Activated B cell treated with CpG ODN at 0.5 μM for 24 hours (primary cell): ENCODE data around the gene ILF3. TPM values are rescaled to one million over a fixed set of nuclear protein-coding genes. Genes with fewer than 3 reads are reported as not detected.

ENCODE experiments used
- ATAC-seq: fragments of 200-7000 bp; cut with Tn5 transposase; one replicate; pipeline ENCODE4 v1.10.0; 2021; ENCODE audit warnings: low read depth, mild to moderate bottlenecking, moderate library complexity
- CTCF ChIA-PET: fragments of 350-600 bp; sonication (Branson Sonifier 250); formaldehyde crosslinking; loops from one replicate; lab custom pipeline; 2021; ENCODE audit warnings: antibody characterized with exemption; lab: Charles Lee
- POLR2A ChIA-PET: fragments of 350-600 bp; sonication (Branson Sonifier 250); formaldehyde crosslinking; loops from one replicate; lab custom pipeline; 2021; ENCODE audit warnings: antibody characterized with exemption; lab: Charles Lee
- DNase-seq: peaks from one replicate; pipeline ENCODE4 v3.0.0; 2022
- H3K27ac Mint-ChIP-seq: one replicate; pipeline ENCODE4 v1.8.0; 2020; ENCODE audit warnings: mixed read lengths
- H3K27me3 Mint-ChIP-seq: one replicate; pipeline ENCODE4 v1.8.0; 2021; ENCODE audit warnings: mixed read lengths
- H3K36me3 Mint-ChIP-seq: one replicate; pipeline ENCODE4 v1.8.0; 2021; ENCODE audit warnings: low read depth, mixed read lengths
- H3K4me1 Mint-ChIP-seq: one replicate; pipeline ENCODE4 v1.8.0; 2021; ENCODE audit warnings: mixed read lengths
- H3K4me3 Mint-ChIP-seq: one replicate; pipeline ENCODE4 v1.8.0; 2020; ENCODE audit warnings: mild to moderate bottlenecking, mixed read lengths
- H3K9me3 Mint-ChIP-seq: one replicate; pipeline ENCODE4 v1.8.0; 2020; ENCODE audit warnings: mixed read lengths
- intact Hi-C: fragments of 100-400 bp; cut with micrococcal nuclease; formaldehyde crosslinking; loops from one replicate; pipeline ENCODE4 v1.15.1; 2024
- total RNA-seq: library from RNA; stranded (reverse); gene quantifications from 2 replicates; pipeline ENCODE4 v1.2.3, GENCODE V29; 2022
- TF ChIP-seq, protein P1 (sequence below): fragments of 200-600 bp; IDR thresholded peaks from one replicate; pipeline ENCODE4 v1.8.0; 2022; ENCODE audit warnings: antibody characterized with exemption, mild to moderate bottlenecking

ILF3 gene
- total RNA-seq, 1 donor from 2014 or later = 399 TPM

DNA sequence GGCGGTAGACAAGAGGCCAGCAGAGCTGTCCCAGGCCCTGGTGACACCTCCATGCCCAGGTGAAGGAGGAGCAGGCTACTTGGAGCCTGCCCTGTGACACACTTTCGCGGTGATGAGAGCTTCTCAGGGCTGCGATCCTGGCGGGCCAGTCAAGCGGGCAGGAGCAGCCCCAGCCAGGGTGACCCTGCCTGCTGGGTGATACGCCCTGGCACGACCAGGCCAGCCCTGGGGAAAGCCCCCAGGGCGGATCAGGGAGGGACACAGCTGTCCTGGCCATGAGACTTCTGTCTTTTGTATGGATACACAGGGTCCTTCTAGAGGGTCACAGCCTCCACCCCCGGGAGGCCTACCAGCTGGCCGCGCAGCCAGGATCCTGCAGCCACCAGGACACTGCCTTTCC lies 76.8 kb downstream of the ILF3 start:
- ChIA-PET CTCF (interaction anchor here (0.8 to 2.0 kb wide), 3 partner anchors 13 to 133 kb away, joined by 3 to 11 read pairs (median 5); partner anchors contain the start of gene DNM2), POLR2A (interaction anchor here (0.5 to 1.7 kb wide), 12 partner anchors 27 to 1318 kb away, joined by 3 to 9 read pairs (median 6); partner anchors contain the start of gene TMED1)
- TF ChIP-seq, protein P1, sequence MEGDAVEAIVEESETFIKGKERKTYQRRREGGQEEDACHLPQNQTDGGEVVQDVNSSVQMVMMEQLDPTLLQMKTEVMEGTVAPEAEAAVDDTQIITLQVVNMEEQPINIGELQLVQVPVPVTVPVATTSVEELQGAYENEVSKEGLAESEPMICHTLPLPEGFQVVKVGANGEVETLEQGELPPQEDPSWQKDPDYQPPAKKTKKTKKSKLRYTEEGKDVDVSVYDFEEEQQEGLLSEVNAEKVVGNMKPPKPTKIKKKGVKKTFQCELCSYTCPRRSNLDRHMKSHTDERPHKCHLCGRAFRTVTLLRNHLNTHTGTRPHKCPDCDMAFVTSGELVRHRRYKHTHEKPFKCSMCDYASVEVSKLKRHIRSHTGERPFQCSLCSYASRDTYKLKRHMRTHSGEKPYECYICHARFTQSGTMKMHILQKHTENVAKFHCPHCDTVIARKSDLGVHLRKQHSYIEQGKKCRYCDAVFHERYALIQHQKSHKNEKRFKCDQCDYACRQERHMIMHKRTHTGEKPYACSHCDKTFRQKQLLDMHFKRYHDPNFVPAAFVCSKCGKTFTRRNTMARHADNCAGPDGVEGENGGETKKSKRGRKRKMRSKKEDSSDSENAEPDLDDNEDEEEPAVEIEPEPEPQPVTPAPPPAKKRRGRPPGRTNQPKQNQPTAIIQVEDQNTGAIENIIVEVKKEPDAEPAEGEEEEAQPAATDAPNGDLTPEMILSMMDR = no peak
- Mint-ChIP-seq H3K4me1 (peaks cover 65% of the 10 kb centered on the region), H3K27ac (peak overlapping the region; percentile 91), H3K36me3 (peaks cover 20% of the 10 kb centered on the region), H3K9me3 (no peaks in the 10 kb centered on the region), H3K27me3 (no peaks in the 10 kb centered on the region), H3K4me3 (peak overlapping the region; percentile 24)
- intact Hi-C loops = loop anchor here (1.0 to 2.0 kb wide), 4 partner anchors 8 to 46 kb away; no protein-coding TSS in a partner anchor
- DNase-seq (no peak), ATAC-seq (peak; percentile 20)

DNA sequence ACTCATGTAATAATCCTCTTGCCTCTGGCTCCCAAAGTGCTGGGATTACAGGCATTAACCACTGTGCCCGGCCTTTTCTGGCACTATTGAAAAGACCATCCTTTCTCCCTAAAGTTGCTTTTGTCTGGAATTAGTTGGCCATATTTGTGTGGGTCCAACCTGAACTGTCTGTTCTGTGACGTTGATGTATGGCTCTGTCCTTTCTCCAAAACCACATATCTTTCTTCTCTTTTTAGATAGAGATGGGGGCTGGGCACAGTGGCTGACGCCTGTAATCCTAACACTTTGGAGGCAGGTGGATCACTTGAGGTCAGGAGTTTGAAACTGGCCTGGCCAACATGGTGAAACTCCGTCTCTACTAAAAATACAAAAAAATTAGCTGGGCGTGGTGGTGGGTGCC lies 81.6 kb downstream of the ILF3 start:
- Mint-ChIP-seq H3K4me1 (peaks cover 70% of the 10 kb centered on the region), H3K9me3 (no peaks in the 10 kb centered on the region), H3K27me3 (no peaks in the 10 kb centered on the region), H3K36me3 (peaks cover 2% of the 10 kb centered on the region), H3K4me3 (no peak overlapping the region), H3K27ac (no peak overlapping the region)
- POLR2A ChIA-PET = no interaction called here
- intact Hi-C loops = no loop called here
- no peak for DNase-seq
- CTCF ChIA-PET = interaction anchor here (1.5 kb wide), 1 partner anchor 24 kb away, joined by 3 read pairs; no protein-coding TSS in a partner anchor
- TF ChIP-seq, protein P1 = no peak
- no peak for ATAC-seq

DNA sequence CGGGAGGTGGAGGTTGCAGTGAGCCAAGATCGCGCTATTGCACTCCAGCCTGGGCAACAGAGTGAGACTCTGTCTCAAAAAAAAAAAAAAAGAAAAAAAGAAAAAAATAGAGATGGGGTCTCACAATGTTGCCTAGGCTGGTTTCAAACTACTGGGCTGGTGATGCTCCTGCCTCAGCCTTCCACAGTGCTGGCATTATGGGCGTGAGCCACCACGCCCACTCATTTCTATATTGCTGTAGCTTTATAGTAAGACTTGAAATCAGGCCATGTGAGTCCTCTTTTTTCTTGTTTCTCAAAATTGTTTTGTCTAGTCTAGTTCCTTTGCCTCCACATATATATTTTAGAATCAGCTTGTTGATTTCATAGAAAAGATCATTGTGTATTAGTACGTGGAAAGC lies 82.0 kb downstream of the ILF3 start:
- intact Hi-C loops = no loop called here
- H3K27ac Mint-ChIP-seq = no peak overlapping the region
- H3K4me1 Mint-ChIP-seq = peaks cover 70% of the 10 kb centered on the region
- ATAC-seq = no peak
- H3K4me3 Mint-ChIP-seq = no peak overlapping the region
- DNase-seq = no peak
- ChIA-PET POLR2A (no interaction called here), CTCF (interaction anchor here (1.5 kb wide), 1 partner anchor 23 kb away, joined by 3 read pairs; no protein-coding TSS in a partner anchor)
- peaks cover 2% of the 10 kb centered on the region for H3K36me3 Mint-ChIP-seq
- no peaks in the 10 kb centered on the region for H3K27me3 Mint-ChIP-seq
- TF ChIP-seq, protein P1 = no peak
- H3K9me3 Mint-ChIP-seq = no peaks in the 10 kb centered on the region

DNA sequence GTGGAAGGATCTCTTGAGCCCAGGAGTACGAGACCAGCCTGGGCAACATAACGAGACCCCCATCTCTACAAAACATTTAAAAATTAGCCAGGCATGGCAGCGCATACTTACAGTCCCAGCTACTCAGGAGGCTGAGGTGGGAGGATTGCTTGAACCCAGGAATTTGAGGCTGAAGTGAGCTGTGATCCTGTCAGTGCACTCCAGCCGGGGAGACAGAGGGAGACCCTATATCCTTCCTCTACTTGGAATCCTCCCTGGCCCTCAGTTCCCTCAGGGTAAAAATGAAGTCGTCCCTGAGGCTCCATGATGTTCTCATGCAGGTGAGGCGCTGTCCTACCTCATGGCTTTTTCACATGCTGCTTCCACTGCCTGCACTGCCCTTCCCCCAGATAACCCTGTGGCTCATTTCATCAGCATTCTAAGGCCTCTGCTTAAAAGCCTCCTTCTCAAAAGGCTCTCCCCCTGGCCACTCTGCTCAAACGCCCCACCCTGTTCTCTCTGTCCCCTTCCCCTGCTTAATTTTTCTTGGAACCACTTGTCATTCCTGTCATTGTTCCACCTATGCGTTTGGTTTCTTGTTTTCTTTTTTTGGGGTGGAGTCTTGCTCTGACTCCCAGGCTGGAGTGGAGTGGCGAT lies 82.9 kb downstream of the ILF3 start:
- DNase-seq (no peak), ATAC-seq (no peak)
- Mint-ChIP-seq H3K4me1 (peaks cover 69% of the 10 kb centered on the region), H3K27ac (peak overlapping the region; percentile 83), H3K27me3 (no peaks in the 10 kb centered on the region), H3K36me3 (peaks cover 5% of the 10 kb centered on the region), H3K4me3 (peak overlapping the region; percentile 36), H3K9me3 (no peaks in the 10 kb centered on the region)
- POLR2A ChIA-PET = no interaction called here
- TF ChIP-seq, protein P1 = no peak
- intact Hi-C loops = no loop called here
- CTCF ChIA-PET = interaction anchor here (1.5 kb wide), 1 partner anchor 22 kb away, joined by 3 read pairs; no protein-coding TSS in a partner anchor

DNA sequence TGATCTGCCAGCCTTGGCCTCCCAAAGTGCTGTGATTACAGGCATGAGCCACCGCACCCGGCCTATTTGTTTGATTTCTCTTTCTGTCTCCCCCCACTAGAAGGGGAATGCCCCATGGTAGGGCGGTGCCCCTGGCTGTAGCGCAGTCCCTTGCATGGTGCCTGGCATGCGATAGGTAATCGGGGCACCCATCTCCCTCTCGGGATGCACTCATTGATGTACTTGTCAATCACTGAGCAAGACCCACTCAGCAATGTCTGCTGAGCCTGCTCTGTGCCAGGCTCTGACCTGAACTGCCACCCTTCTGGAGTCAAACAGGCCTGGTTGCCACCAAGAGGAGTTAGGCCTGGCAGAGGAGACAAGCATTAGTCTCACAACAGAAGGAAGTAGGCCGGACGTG lies 83.6 kb downstream of the ILF3 start:
- intact Hi-C loops = loop anchor here (2.0 kb wide), 1 partner anchor 21 kb away; no protein-coding TSS in a partner anchor
- DNase-seq (no peak), ATAC-seq (peak; percentile 49)
- no peak overlapping the region for H3K4me3 Mint-ChIP-seq
- TF ChIP-seq, protein P1 = no peak
- H3K27ac Mint-ChIP-seq = peak overlapping the region; percentile 83
- peaks cover 74% of the 10 kb centered on the region for H3K4me1 Mint-ChIP-seq
- H3K36me3 Mint-ChIP-seq = peaks cover 7% of the 10 kb centered on the region
- ChIA-PET CTCF (no interaction called here), POLR2A (interaction anchor here (0.6 kb wide), 1 partner anchor 22 kb away, joined by 4 read pairs; no protein-coding TSS in a partner anchor)
- H3K9me3 Mint-ChIP-seq = no peaks in the 10 kb centered on the region
- no peaks in the 10 kb centered on the region for H3K27me3 Mint-ChIP-seq
